Activated CD4-positive, alpha-beta T cell treated with anti-CD3 and anti-CD28 coated beads, Interleukin-2, amount 50 U/mL, for 1 hour (primary cell): Measurements from ENCODE around the gene NOL6.
"Not testable (repeated sequence)": the region's sequence is repeated elsewhere in the genome, so short reads cannot be mapped to it uniquely, and the experiment has no call there.

Source experiments
- DNase-seq: peaks from one replicate; pipeline ENCODE4 v3.0.0-alpha.2; 2020

The NOL6 gene, protein sequence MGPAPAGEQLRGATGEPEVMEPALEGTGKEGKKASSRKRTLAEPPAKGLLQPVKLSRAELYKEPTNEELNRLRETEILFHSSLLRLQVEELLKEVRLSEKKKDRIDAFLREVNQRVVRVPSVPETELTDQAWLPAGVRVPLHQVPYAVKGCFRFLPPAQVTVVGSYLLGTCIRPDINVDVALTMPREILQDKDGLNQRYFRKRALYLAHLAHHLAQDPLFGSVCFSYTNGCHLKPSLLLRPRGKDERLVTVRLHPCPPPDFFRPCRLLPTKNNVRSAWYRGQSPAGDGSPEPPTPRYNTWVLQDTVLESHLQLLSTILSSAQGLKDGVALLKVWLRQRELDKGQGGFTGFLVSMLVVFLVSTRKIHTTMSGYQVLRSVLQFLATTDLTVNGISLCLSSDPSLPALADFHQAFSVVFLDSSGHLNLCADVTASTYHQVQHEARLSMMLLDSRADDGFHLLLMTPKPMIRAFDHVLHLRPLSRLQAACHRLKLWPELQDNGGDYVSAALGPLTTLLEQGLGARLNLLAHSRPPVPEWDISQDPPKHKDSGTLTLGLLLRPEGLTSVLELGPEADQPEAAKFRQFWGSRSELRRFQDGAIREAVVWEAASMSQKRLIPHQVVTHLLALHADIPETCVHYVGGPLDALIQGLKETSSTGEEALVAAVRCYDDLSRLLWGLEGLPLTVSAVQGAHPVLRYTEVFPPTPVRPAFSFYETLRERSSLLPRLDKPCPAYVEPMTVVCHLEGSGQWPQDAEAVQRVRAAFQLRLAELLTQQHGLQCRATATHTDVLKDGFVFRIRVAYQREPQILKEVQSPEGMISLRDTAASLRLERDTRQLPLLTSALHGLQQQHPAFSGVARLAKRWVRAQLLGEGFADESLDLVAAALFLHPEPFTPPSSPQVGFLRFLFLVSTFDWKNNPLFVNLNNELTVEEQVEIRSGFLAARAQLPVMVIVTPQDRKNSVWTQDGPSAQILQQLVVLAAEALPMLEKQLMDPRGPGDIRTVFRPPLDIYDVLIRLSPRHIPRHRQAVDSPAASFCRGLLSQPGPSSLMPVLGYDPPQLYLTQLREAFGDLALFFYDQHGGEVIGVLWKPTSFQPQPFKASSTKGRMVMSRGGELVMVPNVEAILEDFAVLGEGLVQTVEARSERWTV

GRCh38 chr9:33473643-33474352 is at the start of gene NOL6:
Gene NOL6, minus strand, starts transcription at chr9:33473924. Its CDS starts 82 bp downstream, at chr9:33473842.
- DNase-seq, result peak; percentile 97

DNA sequence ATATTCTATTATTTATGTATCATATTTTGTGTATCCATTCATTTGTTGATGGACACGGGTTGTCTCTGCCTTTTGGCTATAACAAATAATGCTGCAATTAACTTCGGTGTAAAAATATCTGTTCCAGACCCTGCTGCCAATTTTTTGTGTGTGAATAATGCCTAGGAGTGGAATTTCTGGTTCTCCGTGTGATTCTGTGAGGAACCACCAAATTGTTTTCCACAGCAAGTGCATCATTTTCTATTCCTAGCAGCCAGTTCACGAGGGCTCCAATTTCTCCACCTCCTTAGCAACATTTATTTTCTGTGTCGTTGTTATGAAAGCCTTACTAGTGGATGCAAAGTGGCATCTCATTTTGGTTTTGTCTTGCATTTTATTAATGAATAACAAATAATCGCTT is 48.1 kb upstream of the NOL6 start:
- not testable (repeated sequence) for DNase-seq

DNA sequence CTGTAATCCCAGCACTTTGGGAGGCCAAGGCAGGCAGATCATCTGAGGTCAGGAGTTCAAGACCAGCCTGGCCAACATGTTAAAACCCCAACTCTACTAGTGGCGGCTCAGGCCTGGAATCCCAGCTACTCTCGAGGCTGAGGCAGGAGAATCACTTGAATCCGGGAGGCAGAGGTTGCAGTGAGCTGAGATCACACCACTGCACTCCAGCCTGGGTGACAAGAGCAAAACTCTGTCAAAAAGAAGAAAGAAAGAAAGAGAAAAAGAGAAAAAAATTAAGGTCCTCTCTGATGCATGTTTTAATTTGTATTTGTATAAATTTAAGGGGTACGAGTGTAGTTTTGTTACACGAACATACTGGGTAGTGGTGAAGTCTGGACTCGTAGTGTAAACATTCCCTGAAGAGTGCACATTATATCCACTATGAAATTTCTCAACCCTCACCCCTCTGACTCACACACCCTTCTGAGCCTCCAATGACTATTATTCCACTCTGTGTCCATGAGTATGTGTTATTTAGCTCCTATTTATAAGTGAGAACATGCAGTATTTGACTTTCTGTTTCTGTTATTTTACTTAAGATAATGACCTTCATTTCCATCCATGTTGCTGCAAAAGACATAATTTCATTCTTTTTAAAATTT is 44.3 kb upstream of the NOL6 start:
- DNase-seq, result not testable (repeated sequence)

DNA sequence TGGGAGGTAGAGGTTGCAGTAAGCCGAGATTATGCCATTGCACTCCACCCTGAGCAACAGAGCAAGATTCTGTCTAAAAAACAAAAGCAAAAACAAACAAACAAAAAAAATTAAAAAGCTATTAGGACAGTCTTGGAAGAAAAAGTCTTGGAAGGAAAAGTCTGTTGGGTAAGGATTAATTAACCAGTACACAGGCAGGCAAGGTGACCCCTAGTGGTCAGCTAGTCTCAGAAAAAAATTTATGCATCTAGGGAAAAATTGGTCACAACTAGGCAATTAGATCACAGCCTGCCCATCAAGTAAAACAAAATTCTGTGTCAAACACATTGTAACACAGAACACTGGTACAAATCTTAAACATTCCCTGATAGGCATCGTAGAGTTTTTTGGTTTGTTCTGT is 43.6 kb upstream of the NOL6 start:
- DNase-seq, result no peak

DNA sequence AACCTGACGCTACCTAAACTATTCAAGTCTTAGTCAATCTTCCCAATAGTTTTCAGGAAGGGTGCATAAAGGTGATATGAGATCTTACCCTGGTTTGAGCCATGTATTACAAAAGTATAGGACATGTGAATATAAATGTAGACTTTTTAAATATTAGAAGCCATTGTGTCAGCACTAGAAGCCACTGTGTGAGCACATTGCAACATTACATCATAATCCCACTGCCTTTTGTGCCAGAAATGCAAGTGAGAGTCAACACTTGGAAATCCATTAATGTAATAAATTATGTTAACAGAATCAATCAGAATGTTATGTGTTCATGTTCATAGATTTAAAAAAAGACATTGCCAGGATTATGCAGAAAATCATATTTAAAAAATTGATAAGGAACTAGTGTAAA is 42.7 kb upstream of the NOL6 start:
- DNase-seq, result not testable (repeated sequence)

- not testable (repeated sequence) for DNase-seq
Measured at GRCh38 chr9:33515342-33515995, 41.7 kb upstream of the NOL6 start.

DNA sequence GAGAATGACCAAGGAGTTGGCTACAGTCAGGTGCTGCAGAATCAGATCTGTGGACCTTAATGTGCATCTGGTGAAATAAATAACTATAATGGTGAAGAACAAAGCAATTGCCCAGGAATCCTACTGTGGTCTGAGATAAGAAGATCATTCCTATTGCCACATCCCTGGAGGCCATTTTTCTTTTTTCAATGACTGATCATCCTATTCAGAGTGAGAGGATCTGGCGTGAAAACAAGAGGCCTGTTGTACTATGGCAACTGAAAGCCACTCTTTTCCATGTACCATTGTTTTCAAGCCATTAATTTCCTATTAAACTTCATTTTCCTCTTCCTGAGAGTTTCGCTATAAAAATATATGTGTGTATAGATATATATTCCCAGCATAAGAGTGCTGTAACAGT is 38.8 kb upstream of the NOL6 start:
- DNase-seq, result not testable (repeated sequence)

GRCh38 chr9:33511184-33511517 is 37.4 kb upstream of the NOL6 start:
- not testable (repeated sequence) for DNase-seq

DNA sequence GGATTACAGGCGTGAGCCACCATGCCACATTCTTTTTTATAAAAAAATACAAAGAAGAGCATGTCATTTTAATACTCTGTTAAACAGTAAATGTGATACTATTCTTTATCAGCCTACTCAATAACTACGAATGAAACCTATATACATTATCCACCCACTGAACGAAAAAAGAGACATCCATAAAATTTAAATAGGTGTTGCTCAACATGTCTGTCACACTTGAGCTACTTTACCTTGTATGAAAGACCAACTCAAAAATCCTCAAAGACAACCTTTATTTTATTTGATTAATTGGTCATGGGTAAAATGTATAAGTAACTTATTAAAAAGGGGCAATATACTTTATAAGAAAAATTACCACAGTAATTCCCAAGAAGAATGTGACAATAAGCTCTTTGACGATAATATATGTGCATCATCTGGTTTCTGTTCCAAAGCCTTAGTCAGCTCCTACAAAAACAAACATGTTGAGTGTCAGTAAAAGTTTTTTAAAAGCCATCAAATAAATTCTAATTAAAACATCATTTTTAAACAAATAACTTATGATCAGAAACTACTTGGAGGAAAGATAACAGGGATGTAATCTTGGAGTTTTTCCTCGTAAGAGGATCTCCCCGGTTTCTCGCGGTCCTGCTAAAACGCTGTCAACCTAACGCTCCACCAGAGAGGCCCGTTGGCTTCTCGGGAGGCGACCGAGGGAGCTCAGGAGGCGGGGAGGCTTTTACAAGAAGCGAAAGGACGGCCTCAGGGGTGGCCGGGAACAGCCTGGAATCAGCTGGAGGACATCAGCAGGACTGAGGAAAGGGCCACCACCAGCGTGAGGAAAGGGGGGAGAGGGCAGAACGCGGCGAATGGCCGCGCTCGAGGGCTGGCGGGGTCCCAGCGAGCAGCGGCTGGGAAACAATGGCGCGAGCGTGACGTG is 36.8 kb upstream of the NOL6 start:
- DNase-seq, result peak; percentile 20

DNA sequence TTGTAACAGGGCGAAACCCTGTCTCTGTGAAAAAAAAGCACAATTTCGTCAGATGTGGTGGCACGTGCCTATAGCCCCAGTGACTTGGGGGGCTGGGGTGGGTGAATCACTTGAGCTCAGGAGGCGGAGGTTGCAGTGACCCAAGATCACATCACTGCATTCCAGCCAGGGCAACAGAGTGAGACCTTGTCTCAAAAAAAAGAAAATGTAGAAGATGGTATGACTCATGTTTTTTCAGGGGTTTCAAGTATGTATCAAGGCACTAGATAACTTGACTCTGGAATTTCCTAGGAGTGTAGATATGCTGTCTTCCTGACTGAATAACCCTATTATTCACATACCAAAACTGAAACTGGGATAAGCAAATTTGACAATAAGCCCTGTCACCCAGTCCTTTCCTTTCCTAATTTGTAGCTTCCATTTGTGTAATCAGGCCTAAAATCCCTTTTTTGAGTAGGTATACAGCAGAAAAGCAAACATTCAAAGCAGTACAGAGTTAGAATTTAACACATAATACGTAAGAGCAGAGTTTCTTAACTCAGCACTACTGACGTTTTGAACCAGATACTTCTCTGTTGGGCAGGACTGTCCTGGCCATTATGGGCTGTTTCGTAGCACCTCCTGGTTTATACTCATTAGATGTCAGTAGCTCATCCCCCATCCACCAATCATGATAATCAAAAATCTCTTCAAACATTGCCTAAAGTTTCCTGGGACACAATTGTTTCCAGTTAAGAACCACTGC is 33.1 kb upstream of the NOL6 start:
- no peak for DNase-seq

DNA sequence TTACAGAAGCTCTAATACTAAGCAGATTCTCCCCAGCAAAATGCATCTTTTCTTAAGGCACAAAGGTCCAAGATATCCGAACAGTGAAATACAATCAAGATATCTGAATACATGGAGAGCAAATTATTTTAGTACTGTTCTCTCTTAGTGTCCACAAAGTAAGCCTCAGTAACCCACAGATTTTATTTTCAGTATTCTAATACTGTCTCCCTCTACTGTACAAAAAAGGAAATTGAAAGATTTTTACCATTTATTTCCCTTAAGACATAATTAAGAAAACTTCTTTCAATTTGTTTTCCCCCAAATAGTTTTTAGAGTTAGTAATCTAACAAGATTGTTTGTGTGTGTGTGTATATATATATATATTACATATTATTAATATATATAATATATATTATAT is 24.7 kb upstream of the NOL6 start:
- DNase-seq, result no peak

DNA sequence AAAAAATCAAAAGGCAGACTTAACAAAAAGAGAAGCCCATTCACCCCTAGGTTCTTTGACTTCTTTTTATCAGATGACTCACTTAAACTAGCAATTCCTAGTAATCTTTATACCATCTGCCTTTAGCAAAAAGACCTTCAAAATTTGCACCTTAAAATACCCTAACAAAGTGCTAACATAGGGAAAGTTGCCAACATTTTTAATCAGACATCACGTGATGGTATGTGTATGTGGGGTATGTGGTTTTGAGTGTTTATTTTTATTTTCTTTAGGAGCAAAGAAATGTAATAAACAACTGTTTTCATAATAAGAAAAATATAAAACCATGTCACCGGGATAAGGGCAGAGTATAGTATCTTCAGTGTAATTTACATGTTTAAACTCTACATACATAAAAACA is 20.1 kb upstream of the NOL6 start:
- not testable (repeated sequence) for DNase-seq

GRCh38 chr9:33489066-33489465 is 15.3 kb upstream of the NOL6 start:
- DNase-seq, result no peak

DNA sequence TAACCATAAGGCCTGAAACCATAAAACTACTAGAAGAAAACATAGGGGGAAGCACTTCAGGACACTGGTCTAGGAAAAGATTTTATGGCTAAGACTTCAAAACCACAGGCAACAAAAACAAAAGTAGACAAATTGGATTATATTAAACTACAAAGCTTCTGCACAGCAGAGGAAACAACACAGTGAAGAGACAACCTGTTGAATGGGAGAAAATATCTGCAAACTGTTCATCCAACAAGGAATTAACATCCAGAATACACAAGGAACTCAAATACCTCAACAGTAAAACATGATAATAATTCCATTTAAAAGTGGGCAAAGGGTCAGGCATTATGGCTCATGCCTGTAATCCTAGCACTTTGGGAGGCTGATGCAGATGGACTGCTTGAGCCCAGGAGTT is 11.6 kb upstream of the NOL6 start:
- DNase-seq, result not testable (repeated sequence)

DNA sequence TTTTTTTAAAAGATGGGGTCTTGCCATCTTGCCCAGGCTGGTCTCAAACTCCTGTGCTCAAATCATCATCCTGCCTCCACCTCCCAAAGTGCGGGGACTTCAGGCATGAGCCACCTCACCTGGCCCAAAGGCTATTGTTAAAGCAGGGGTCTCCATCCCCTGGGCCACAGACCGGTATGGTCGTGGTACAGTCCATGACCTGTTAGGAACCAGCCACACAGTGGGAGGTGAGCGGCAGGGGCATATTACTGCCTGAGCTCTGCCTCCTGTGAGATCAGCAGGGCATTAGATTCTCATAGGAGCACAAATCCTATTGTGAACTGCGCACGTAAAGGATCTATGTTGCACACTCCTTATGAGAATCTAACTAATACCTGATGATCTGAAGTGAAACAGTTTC is 7.3 kb upstream of the NOL6 start:
- no peak for DNase-seq

DNA sequence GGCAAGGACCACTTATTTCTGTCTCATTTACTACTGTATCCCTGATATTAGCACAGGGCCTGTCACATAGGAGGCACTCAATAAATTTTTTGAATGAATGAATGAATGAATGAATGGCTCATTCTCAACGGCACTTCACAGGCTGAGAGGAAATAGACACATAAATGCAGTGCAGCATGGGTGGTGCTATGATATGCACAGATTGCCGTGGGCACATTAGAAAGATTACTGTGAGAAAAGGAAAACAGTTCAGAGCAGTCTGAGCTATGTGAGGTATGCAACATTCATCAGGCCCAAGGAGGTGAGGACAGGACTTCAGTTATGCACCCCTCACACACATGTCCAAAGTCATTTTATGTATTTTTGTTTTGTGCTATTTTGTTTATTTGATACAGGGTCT is 6.4 kb upstream of the NOL6 start:
- DNase-seq, result no peak

DNA sequence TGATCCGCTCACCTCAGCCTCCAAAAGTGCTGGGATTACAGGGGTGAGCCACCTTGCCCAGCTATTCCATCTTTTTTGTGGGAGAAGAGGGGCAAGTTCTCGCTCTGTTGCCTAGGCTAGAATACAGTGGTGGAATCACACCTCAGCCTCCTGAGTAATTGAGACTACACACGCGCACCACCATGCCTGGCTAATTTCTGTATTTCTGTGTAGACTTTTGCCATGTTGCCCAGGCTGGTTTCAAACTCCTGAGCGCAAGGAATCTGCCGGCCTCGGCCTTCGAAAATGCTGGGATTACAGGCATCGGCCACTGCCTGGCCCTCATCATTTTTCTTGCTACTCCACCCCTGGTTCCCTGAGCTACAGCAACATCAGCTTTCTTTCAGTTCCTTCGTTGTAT is 2.8 kb upstream of the NOL6 start:
- DNase-seq, result no peak

DNA sequence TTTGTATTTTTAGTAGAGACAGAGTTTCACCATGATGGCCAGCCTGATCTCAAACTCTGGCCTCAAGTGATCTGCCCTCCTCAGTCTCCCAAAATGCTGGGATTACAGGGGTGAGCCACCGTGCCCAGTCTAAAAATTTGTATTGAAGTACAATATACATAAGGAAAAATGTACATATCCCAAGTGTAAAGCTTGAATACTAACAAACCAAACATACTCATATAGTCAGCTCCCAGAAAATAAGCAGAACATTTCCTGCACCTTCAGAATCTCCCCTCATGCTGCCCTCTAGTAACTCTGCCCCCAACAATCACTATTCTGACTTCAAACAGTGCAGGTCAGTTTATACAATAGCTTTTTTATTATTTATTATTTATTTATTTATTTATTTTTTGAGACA is 1.6 kb upstream of the NOL6 start:
- DNase-seq, result no peak

DNA sequence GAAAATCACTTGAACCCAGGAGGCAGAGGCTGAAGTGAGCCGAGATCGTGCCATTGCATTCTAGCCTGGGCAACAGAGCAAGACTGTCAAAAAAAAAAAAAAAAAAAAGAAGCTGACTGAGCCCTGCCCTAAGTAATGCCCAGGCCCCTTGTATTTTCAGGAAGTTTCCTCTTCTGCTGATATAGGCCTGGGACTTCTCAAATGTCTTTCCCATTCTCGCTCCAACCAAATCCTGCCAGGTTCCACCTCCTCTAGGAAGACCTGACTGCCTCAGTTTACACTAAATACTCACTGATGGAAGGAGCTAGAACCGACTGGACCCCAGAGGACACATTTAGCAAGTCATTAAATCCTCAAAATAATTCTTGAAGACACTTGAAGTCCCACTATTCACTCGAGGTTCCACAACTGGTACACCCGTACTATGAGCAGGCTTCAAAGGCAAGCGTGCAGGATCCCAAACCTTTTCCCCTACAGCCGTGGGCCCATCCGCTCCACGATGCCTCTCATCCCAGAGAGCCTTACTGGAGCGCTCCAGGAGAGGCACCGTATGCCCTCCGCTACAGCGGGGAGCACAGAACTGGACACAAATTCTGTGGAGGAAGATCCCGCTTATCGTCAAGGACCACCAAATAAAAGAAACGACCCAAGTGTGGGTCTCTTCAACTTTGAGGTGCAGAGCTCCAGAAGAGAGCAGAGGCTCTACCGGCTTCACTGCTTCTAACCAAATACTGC is 676 bp downstream of the NOL6 start:
- no peak for DNase-seq
